Cardiac muscle cell (in vitro differentiated cells and primary cell): Measurements from ENCODE around the gene ENOX1. TPM values are rescaled to one million over a fixed set of nuclear protein-coding genes. Genes with fewer than 3 reads are reported as not detected.

Source experiments
- DNase-seq, 2 donors: peaks; one replicate each; pipeline versions ENCODE4 v3.0.0 to v3.0.0-alpha.2; 2010 to 2017; ENCODE audit warnings: low read depth in 1 of 2, low spot score in 1 of 2
- H3K27ac ChIP-seq: fragments of 200-600 bp; sonication (generic); 2 replicates; pipeline ENCODE4 v1.5.1; 2016
- H3K27me3 ChIP-seq: fragments of 200-600 bp; sonication (generic); 2 replicates; pipeline ENCODE4 v1.6.0; 2016; ENCODE audit warnings: control low read depth
- H3K36me3 ChIP-seq: fragments of 200-600 bp; sonication (generic); 2 replicates; pipeline ENCODE4 v1.5.1; 2016; ENCODE audit warnings: control low read depth
- H3K4me1 ChIP-seq: fragments of 200-600 bp; sonication (generic); 2 replicates; pipeline ENCODE4 v1.8.1; 2017; ENCODE audit warnings: low read depth, mild to moderate bottlenecking, mixed run types
- H3K4me3 ChIP-seq: fragments of 200-600 bp; sonication (generic); 2 replicates; pipeline ENCODE4 v1.5.1; 2016; ENCODE audit warnings: mild to moderate bottlenecking
- H3K9me3 ChIP-seq: fragments of 200-600 bp; sonication (generic); 2 replicates; pipeline ENCODE4 v1.5.1; 2017; ENCODE audit warnings: low read depth, mild to moderate bottlenecking, control low read depth
- polyA plus RNA-seq: library from polyadenylated mRNA; unstranded; fragments of >200 nt; fragmentation: Nextera tagmentation; extraction: Ambion mirVana; gene quantifications from 2 replicates; pipeline ENCODE4 v1.2.1, GENCODE V29; 2016
- total RNA-seq: library from RNA; depleted of rRNA; stranded (reverse); fragments of >200 nt; gene quantifications from 2 replicates; pipeline ENCODE4 v1.2.3, GENCODE V29; 2016
- TF ChIP-seq, protein P1 (sequence below): IDR thresholded peaks from 2 replicates; pipeline ENCODE4 v1.5.1; 2012; ENCODE audit warnings: low read depth, mild to moderate bottlenecking, low read length

Gene ENOX1
- total and polyA plus RNA-seq, 2 experiments from 2014 or later: 2.0 to 5.1 TPM

DNA sequence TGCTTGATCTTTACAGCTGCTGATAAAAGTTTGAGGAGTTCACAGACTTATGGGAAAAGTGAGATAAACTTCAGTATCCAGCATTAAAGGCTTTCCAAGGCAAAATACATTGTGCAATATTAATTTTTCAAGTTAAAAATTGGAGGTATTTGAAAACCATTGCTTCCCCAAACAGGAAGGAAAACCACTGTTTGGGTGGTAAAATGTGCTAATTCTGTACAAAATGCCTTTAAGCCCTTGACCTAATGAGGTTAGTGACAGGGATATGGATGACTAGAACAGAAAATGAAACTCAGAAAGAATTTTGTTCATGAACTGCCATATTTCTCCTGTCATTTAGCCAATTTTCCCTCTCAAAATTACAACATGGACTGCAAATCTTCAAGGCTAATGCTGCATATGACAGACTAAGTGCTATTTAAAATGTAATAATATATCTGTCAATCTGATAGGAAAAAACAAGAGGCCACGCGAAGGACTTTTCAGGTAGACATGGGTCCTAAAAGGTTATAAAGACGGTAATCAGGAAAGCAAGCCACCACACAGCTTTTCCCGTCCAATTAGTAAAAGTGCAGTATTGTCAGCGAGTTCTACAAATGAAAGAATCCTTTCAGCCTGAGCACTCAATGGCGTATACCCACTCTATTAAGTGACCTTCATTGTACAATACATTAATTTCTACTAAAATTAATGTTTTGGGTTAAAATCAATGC is 212.8 kb downstream of the ENOX1 start:
- H3K9me3 ChIP-seq: no peaks in the 10 kb centered on the region
- H3K27ac ChIP-seq: peak overlapping the region; percentile 27
- no peak overlapping the region for H3K4me3 ChIP-seq
- H3K4me1 ChIP-seq: peaks cover 29% of the 10 kb centered on the region
- TF ChIP-seq, protein P1, sequence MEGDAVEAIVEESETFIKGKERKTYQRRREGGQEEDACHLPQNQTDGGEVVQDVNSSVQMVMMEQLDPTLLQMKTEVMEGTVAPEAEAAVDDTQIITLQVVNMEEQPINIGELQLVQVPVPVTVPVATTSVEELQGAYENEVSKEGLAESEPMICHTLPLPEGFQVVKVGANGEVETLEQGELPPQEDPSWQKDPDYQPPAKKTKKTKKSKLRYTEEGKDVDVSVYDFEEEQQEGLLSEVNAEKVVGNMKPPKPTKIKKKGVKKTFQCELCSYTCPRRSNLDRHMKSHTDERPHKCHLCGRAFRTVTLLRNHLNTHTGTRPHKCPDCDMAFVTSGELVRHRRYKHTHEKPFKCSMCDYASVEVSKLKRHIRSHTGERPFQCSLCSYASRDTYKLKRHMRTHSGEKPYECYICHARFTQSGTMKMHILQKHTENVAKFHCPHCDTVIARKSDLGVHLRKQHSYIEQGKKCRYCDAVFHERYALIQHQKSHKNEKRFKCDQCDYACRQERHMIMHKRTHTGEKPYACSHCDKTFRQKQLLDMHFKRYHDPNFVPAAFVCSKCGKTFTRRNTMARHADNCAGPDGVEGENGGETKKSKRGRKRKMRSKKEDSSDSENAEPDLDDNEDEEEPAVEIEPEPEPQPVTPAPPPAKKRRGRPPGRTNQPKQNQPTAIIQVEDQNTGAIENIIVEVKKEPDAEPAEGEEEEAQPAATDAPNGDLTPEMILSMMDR: no peak
- no peaks in the 10 kb centered on the region for H3K27me3 ChIP-seq
- H3K36me3 ChIP-seq: no peaks in the 10 kb centered on the region
- peak in 1 of 2 donors; percentile 64 for DNase-seq

DNA sequence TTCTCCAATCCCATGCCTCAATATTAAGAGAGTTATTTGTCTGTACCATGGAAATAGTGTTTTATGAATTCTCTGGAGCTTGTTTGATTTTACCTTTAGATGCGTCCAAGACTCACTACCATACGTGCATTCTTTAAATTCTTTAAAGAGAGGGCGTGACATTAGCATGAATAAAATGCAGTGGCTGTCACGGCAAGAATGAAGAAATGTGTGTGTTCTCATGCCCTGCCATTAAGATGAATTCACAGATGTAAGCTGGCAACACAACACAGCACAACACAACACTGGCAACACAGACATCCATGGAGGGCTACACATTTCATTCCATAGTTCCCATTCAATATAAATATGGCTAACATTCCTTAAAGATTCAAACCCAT is 213.4 kb downstream of the ENOX1 start:
- Histone ChIP-seq H3K4me3 (no peak overlapping the region), H3K9me3 (no peaks in the 10 kb centered on the region), H3K4me1 (peaks cover 32% of the 10 kb centered on the region), H3K27ac (peak overlapping the region; percentile 49), H3K27me3 (no peaks in the 10 kb centered on the region), H3K36me3 (no peaks in the 10 kb centered on the region)
- TF ChIP-seq, protein P1: no peak
- peak in 1 of 2 donors; percentile 19 for DNase-seq

DNA sequence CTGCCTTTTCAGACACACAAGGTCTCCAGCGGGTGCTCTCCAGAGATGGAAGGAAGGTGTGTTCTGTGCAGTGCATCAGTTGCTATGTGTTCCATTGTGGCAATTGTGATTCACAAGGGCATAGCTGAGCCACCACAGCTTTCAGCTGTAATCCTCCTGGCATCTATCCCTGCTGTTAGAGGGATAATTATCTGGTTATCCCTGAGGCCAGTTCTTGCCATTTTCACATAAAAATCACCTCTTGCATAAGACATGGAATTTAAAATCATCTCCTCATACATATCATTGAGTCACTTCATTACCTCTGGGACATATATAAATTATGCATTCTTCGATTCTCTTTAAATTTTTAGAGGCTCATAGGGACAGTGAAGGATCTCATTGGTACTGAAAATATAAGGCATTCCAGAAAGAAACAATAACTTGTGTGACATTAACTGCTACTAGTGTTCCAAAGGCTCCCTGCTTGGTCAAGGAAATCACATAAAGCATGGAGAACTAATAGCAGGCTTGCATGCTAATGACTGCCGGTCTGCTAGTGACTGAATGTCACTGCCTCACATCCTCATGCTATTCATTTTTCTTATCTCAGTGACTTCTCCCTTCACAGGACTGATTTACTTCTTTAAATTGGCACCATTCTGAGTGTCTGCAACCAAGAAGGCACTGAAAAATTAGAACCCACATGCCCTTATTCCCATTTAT is 214.0 kb downstream of the ENOX1 start:
- no peak for DNase-seq
- TF ChIP-seq, protein P1: no peak
- H3K27ac ChIP-seq: peak overlapping the region; percentile 49

DNA sequence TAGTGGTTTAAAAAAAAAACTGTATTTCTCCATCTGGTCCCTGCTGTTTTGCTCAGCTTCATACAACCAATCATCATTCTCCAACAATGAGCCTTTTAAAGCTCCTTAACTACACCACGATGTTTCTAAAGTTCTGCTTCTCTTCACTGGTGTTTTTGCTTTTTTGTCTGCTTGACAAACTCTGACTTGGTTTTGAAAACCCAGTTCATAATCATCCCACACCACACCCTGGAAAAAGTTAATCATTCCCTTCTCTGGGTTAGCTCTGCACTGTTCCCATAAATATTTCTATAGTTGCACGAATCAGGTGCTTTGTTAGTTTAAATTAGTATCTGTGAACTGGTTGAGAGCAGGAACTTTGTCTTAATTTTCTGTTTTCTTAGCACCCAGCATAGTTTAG is 217.1 kb downstream of the ENOX1 start:
- no peaks in the 10 kb centered on the region for H3K9me3 ChIP-seq
- TF ChIP-seq, protein P1: no peak
- H3K27me3 ChIP-seq: no peaks in the 10 kb centered on the region
- no peaks in the 10 kb centered on the region for H3K36me3 ChIP-seq
- no peak overlapping the region for H3K4me3 ChIP-seq
- H3K27ac ChIP-seq: no peak overlapping the region
- peaks cover 27% of the 10 kb centered on the region for H3K4me1 ChIP-seq
- DNase-seq: no peak

More for the DNA sequence above, 214.0 kb downstream of the ENOX1 start:
- Histone ChIP-seq H3K9me3 (no peaks in the 10 kb centered on the region), H3K36me3 (no peaks in the 10 kb centered on the region), H3K4me1 (peaks cover 36% of the 10 kb centered on the region), H3K4me3 (no peak overlapping the region), H3K27me3 (no peaks in the 10 kb centered on the region)

DNA sequence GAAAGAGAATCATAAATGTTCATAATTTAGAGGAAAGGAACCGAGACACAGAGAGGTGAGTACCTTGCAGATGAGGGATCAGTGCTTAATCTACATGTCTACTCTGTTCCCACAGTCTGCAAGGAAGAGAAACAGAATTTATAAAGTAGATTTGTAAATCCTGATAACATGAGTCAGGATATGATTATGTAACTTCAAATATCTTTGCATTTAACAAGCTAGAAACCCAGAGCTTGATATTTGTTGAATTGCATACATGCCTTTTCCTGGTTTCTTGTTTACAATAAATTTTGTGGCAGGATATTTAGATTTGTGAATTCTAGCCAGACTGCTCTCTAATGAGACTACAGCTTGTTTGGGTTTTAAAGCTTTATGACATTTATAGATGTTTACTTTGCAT is 219.2 kb downstream of the ENOX1 start:
- TF ChIP-seq, protein P1: no peak
- H3K27ac ChIP-seq: no peak overlapping the region
- peak in 1 of 2 donors; percentile 17 for DNase-seq
- H3K27me3 ChIP-seq: no peaks in the 10 kb centered on the region
- no peak overlapping the region for H3K4me3 ChIP-seq
- H3K36me3 ChIP-seq: no peaks in the 10 kb centered on the region
- no peaks in the 10 kb centered on the region for H3K9me3 ChIP-seq
- peaks cover 7% of the 10 kb centered on the region for H3K4me1 ChIP-seq
